ENCODE measurements around the gene IFRD1. TPM values are rescaled to one million over a fixed set of nuclear protein-coding genes. Genes with fewer than 3 reads are reported as not detected.

Gene IFRD1
- total RNA-seq, 1 donor from 2014 or later = 18.0 TPM

DNA sequence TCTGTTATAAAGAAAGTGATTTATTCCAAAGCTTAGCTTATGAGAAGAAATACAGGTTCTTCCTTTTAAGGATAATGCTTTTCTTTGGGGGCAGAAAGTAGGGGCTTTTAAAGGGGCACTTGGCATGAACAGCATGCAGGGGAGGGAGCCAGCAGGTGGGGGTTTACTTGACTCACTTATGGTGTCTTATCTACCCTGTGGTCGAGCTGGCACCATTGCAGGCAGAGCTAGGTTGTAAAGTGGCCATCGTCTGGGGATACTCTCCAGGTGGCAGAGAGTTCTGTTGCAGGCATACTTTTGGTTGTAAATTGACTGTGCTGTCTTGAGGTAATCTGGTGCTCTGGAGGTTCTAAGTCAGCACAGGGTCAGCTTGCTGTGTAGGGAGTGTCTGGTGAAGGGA is 26.3 kb upstream of the IFRD1 start:
- no peak for DNase-seq (ENCODE audit: low read depth)
- TF ChIP-seq, protein P1, sequence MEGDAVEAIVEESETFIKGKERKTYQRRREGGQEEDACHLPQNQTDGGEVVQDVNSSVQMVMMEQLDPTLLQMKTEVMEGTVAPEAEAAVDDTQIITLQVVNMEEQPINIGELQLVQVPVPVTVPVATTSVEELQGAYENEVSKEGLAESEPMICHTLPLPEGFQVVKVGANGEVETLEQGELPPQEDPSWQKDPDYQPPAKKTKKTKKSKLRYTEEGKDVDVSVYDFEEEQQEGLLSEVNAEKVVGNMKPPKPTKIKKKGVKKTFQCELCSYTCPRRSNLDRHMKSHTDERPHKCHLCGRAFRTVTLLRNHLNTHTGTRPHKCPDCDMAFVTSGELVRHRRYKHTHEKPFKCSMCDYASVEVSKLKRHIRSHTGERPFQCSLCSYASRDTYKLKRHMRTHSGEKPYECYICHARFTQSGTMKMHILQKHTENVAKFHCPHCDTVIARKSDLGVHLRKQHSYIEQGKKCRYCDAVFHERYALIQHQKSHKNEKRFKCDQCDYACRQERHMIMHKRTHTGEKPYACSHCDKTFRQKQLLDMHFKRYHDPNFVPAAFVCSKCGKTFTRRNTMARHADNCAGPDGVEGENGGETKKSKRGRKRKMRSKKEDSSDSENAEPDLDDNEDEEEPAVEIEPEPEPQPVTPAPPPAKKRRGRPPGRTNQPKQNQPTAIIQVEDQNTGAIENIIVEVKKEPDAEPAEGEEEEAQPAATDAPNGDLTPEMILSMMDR (conservative IDR thresholded peaks at IDR 0.05; ENCODE audit: low read depth, low read length) = no peak
- H3K4me3 ChIP-seq (ENCODE audit: low read depth, low read length) = no peak overlapping the region

DNA sequence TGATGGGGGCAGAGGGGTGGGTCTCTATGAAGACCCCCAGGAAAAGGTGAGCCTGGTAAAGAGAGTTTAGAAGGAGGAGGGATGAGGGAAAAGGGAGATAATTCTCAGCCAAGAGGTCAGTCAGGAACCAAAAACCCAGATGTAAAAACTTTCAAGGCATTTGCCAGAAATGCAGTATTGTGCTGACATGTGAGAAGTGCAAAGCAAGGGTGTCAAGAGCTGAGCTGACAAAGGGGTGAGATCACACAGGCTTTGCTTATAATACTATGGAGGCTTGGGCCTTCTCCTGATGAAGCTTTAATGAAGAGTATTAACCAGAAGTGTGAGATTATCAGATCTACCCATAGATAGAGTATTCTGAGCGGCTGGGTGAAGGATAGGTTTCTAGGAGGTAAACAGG is 22.3 kb upstream of the IFRD1 start:
- TF ChIP-seq, protein P1 (conservative IDR thresholded peaks at IDR 0.05; ENCODE audit: low read depth, low read length) = no peak
- DNase-seq (ENCODE audit: low read depth) = no peak
- no peak overlapping the region for H3K4me3 ChIP-seq (ENCODE audit: low read depth, low read length)

DNA sequence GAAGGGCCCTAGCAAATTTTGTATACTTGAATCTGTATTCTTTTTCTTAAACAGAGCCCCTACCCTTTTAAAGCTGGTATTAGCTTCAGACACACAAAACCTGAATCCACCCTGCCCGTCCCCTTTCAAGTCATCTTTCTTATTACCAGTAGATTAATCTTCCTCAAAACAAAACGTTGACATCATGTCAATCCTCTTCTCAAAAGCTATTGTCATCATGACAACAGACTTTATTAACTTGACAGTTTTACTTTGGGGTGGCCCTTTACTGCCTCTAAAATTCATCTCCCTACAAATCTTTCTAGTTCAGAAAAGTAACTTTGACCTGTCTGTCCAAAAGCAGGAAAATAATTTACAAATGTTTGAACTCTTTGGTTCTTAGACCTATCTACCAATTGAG is 21.5 kb upstream of the IFRD1 start:
- H3K4me3 ChIP-seq (ENCODE audit: low read depth, low read length) = no peak overlapping the region
- TF ChIP-seq, protein P1 (conservative IDR thresholded peaks at IDR 0.05; ENCODE audit: low read depth, low read length) = no peak
- DNase-seq (ENCODE audit: low read depth) = no peak

DNA sequence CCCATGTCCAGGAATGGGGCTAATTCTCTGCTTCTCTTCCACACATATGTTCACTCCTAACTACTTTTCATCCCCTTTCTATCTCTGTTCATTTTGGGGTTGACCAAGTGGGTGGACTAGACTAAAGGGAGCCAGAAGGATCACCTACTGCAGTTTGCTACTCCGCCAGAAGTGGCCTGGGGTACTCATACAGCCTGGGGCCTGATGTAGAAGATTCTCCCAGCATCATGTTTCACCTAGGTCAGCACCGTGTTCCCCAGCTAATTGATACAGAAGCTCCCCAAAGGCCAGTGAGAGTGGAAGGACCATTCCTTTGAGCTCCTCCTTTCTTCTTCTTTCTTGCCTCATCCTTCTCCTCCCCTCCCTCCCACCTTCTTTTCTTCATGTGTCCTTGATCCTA is 19.6 kb upstream of the IFRD1 start:
- H3K4me3 ChIP-seq (ENCODE audit: low read depth, low read length) = no peak overlapping the region
- no peak for DNase-seq (ENCODE audit: low read depth)
- TF ChIP-seq, protein P1 (conservative IDR thresholded peaks at IDR 0.05; ENCODE audit: low read depth, low read length) = no peak

DNA sequence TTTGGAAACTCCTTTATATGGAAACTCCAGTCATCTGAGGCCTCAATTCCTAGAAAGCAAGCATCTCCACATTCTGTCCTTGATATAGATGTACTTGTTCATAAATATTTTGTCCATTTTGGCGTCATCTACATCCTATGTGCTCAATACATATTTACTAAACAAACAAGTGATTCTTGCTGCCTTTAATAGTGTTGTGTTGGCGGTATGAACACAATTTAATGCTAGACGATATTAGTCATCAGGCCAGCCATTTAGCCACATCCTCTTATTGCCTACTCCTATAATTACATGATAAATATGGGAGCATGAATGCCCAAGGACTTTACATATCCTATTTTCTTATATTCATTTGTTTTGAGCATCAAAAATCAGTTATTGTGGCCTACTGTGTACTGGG is 18.5 kb upstream of the IFRD1 start:
- H3K4me3 ChIP-seq (ENCODE audit: low read depth, low read length) = no peak overlapping the region
- TF ChIP-seq, protein P1 (conservative IDR thresholded peaks at IDR 0.05; ENCODE audit: low read depth, low read length) = no peak
- no peak for DNase-seq (ENCODE audit: low read depth)

DNA sequence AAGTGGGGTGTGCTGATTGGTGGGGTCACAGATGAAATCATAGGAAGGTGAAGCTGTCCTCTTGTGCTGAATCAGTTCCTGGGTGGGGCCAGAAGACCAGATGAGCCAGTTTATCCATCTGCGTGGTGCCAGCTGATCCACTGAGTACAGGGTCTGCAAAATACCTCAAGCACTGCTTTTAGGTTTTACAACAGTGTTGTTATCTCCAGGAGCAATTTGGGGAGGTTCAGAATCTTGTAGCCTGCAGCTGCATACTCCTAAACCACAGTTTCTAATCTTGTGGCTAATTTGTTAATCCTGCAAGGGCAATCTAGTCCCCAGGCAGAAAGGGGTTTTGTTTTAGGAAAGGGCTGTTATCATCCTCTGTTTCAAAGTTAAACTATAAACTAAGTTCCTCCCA is 17.0 kb upstream of the IFRD1 start:
- no peak overlapping the region for H3K4me3 ChIP-seq (ENCODE audit: low read depth, low read length)
- TF ChIP-seq, protein P1 (conservative IDR thresholded peaks at IDR 0.05; ENCODE audit: low read depth, low read length) = no peak
- no peak for DNase-seq (ENCODE audit: low read depth)

DNA sequence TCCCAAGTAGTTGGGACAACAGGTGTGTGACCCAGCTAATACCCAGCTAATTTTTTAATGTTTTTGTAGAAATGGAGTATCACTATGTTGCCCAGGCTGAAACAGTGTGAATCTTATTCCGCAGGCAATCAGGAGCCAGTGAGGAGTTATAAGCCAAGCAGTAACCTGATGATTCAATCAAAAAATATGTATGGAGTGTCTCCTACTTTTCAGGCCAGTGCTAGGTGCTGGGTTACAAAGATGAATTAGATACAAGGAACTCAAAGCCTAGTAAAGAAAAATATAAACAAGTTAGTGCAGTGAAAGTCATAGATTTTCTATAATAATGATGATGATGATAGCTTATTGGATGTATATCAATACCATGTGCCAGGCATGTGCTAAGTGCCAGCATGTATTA is 13.2 kb upstream of the IFRD1 start:
- no peak for DNase-seq (ENCODE audit: low read depth)
- TF ChIP-seq, protein P1 (conservative IDR thresholded peaks at IDR 0.05; ENCODE audit: low read depth, low read length) = no peak
- H3K4me3 ChIP-seq (ENCODE audit: low read depth, low read length) = no peak overlapping the region
